ENCODE results near the gene HDAC8.

The HDAC8 gene

GRCh38 chrX:72313707-72314641 lies 258.7 kb downstream of the HDAC8 start:
- DNase-seq: no peak

GRCh38 chrX:72312311-72312940 lies 260.2 kb downstream of the HDAC8 start:
- no peak for DNase-seq

GRCh38 chrX:72309297-72310071 lies 263.2 kb downstream of the HDAC8 start:
- DNase-seq: no peak

GRCh38 chrX:72308566-72309296 lies 263.9 kb downstream of the HDAC8 start:
- DNase-seq: peak; percentile 47

DNA sequence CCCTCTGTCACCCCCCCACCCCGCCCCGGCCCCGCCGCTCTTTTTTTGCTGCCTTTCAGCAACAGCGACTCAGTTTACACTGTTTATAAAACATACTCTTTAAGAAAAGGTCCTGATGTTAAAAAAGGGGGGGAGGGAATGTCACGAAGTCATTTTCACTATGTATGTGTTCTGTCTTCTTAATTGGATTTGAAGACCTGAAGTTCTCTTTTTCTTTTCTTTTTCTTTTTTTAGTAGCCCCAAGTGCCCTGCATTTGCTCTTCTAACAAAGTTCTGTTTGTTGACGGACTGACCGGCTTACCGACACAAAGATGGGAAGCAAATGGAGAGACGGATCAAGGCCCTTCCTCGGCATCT lies 264.5 kb downstream of the HDAC8 start:
- no peak for DNase-seq

DNA sequence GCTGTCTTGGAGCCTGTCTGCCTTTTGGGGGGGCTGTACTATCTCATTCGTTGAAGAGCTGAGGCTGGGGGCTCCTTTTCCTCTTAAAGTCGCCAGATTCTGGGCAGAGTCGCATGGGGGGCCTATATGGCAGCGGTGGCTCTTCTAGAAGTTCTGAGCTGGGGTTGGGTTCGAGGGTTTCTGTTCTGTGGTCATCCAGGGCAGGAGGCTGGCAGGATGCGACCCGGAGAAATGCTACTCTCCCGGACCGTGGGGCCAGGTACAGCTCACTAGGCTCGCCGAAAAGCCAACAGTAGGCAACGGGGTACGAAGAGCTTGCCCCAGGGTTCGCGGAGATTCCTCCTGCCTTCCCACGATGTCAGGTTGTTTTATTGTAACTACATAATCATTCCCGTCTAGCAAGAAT lies 265.0 kb downstream of the HDAC8 start:
- DNase-seq: no peak

- DNase-seq: peak; percentile 25
These were observed 265.6 kb downstream of the HDAC8 start for GRCh38 chrX:72306851-72307645.

- no peak for DNase-seq
These were observed 266.4 kb downstream of the HDAC8 start for GRCh38 chrX:72306085-72306801.

GRCh38 chrX:72305286-72306084 lies 267.2 kb downstream of the HDAC8 start, which contains the start of gene CITED1:
Gene CITED1 (minus strand): TSS chrX:72305914. CDS start chrX:72302869, 3,045 bp downstream.
- peak; percentile 11 for DNase-seq

- no peak for DNase-seq
These were observed 267.8 kb downstream of the HDAC8 start for GRCh38 chrX:72304877-72305276.

- DNase-seq: no peak
These were observed 270.9 kb downstream of the HDAC8 start for GRCh38 chrX:72301781-72302180.

- DNase-seq: no peak
These were observed 272.6 kb downstream of the HDAC8 start for GRCh38 chrX:72299891-72300630.

DNA sequence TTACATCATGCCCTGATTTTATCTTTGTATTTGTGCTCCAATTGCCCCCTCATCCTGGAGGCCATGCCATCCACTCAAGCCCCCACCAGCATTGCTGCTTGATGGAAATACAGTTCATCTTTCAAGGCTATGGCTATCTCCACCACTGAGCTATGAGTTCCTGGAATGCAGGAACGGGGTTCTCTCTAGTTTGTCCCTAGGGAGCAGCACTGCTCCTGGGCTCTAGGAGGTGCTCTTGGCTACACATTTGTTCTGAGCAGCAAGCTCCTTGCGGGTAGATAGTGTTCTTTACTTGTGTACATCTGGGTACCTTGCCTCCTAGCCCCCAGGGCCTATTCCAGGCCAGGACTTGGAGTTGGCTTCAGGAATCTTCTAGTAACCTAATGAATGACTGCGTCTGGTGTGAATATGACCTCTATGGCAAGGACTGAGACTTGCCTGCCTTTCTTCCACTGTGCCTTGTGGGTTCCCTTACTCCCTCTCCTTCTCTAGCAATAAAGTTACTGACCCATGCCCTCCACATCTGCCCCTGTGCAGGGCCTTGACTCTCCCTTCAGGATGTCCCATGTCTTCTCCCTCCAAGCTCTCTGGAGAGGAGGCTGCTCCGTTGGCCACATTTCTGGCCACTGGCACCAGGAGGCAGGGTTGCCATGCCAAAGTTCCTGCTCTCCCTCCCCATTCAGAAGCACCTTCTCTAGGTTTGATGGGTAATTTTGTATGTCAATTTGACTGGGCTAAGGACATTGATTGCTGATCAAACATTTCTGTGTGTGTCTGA lies 274.5 kb downstream of the HDAC8 start:
- no peak for DNase-seq

- DNase-seq: no peak
These were observed 275.7 kb downstream of the HDAC8 start for GRCh38 chrX:72296991-72297390.

DNA sequence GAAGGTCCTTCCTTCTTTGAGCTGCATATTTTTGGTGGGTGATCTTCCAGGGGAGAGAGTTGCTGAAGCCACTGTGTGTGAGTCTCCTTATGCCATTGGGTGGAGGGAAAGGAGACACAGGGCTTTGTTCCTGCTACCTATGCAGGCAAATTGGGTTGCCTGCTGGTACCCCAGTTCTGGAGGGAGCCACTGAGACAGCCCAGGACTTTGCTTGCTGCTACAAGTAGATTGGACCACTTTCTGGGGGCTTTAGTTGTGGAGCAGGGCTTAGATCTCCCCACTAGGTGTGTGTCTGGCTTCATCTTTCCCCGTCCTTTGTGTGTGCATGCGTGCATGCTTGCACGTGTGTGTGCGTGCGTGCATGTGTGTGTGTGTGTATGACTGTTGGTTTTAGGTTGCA lies 276.9 kb downstream of the HDAC8 start:
- no peak for DNase-seq

- no peak for DNase-seq
These were observed 278.1 kb downstream of the HDAC8 start for GRCh38 chrX:72294497-72294896.

- DNase-seq: no peak
These were observed 290.3 kb downstream of the HDAC8 start for GRCh38 chrX:72282302-72282701.

GRCh38 chrX:72280321-72280845 lies 292.3 kb downstream of the HDAC8 start:
- DNase-seq: no peak

All from activated naive CD4-positive, alpha-beta T cell treated with anti-CD3 and anti-CD28 coated beads, Interleukin-2, amount 50 U/mL, for 16 hours (primary cell).